GM19467 (cell line): ENCODE data around the gene MMP25.
"Not testable (repeated sequence)": the region's sequence is repeated elsewhere in the genome, so short reads cannot be mapped to it uniquely, and the experiment has no call there.

Source experiments
- ATAC-seq: cut with Tn5 transposase; IDR thresholded peaks from one replicate; pipeline ENCODE4 v1.9.1; 2021; ENCODE audit warnings: mild to moderate bottlenecking, moderate library complexity; ENCODE audit not compliant: unreplicated experiment

MMP25 gene

DNA sequence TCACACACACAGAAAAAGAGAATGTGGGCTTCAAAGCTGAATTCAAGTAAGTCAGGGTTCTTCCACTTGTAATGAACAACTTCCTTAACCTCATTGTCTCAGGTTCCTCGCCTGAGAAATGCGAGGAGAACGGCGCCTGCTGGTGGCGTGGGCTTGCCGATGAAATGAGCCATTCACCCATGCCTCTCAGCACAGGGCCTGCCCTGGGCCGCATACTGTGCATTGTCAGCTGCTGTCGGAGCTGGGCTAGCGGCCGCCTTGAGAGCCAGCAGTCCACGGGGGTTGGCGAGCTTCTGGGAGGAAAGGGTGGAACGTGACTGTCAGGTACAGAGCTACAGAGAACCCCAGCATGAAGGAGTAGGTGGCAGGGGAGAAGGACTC, 7.0 kb downstream of the MMP25 start:
- ATAC-seq: not testable (repeated sequence)

DNA sequence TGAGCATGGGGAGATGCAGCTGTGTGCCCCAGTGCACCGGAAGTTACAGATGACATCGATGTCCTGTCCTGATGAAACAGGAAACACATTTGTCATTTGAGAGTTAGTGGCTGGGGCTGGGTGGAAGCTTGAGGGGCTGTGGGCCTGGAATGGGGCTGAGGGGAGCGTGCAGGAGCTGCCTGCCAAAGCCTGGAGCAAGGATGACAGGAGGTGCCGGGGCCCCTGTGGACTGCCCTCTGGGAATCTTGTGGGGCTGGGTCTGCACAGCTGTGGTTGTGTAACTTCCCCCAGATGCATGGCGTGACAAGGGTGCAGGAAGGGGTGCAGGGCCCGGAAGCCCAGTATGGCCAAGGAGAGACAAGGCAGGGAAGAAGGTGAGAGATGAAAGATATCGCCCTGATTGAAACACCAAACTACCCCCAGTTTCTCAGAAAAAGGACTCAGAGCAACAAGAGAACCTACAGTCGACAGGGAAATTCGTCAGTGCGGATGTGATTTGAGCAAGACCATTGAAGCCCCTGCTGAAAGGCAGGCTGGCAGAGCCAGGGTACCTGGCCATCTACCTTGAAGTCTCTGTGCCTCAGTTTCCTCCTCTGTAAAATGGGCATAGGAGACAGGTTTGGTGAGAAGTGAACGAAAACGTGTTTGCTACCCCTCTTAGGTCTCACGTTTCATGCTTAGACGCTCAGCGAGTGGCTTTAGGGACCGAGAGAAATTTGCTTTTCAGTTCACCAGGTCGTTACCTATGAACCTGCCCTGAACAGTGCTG, 8.8 kb downstream of the MMP25 start:
- no peak for ATAC-seq

GRCh38 chr16:3055734-3056115, 9.4 kb downstream of the MMP25 start:
- ATAC-seq: not testable (repeated sequence)

DNA sequence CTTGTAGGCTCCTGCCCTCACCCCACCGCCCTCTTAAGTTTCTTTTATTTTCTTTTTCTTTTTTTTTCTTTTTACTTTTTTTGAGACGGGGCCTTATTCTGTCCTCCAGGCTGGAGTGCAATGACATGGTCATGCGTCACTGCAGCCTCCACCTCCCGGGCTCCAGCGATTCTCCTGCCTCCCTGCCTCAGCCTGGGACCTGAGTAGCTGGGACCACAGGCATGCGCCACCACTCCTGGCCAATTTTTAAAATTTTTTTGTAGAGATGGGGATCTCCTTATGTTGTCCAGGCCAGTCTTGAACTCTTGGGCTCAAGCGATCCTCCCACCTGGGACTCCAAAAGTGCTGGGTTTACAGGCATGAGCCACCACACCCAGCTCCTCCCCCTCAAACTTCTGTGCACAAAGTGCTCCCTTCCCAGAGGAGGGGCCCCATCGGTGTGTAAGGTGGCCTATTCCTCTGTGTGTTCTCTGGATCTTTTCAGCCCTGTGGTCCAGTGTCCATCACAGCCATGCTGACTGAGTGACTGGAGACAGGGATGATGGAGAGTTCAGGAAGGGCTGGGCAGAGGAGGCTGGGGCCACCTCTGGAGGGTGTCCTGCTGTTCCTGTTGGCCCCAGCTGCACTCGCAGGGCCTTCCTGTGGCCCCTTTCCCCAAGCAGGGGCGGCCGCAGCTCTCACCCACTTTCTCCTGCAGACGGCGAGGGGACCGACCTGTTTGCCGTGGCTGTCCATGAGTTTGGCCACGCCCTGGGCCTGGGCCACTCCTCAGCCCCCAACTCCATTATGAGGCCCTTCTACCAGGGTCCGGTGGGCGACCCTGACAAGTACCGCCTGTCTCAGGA, 10.2 kb downstream of the MMP25 start:
- ATAC-seq: no peak

GRCh38 chr16:3057181-3058138, 11.1 kb downstream of the MMP25 start:
- no peak for ATAC-seq

DNA sequence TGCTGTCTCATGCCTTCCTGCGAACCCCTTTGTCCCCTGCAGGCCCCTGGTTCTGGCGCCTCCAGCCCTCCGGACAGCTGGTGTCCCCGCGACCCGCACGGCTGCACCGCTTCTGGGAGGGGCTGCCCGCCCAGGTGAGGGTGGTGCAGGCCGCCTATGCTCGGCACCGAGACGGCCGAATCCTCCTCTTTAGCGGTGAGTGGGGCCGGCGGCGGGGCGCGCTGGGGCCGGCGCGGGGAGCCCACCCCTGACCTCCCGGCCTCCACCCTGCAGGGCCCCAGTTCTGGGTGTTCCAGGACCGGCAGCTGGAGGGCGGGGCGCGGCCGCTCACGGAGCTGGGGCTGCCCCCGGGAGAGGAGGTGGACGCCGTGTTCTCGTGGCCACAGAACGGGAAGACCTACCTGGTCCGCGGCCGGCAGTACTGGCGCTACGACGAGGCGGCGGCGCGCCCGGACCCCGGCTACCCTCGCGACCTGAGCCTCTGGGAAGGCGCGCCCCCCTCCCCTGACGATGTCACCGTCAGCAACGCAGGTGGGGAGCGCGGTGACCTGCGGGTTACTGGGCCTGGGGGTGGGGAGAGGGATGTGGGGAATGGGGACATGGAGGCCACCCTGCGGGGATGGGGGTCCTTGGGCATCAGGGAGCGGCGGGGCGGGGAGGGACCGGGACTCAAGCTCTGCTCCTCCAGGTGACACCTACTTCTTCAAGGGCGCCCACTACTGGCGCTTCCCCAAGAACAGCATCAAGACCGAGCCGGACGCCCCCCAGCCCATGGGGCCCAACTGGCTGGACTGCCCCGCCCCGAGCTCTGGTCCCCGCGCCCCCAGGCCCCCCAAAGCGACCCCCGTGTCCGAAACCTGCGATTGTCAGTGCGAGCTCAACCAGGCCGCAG, 12.0 kb downstream of the MMP25 start:
- ATAC-seq: no peak

DNA sequence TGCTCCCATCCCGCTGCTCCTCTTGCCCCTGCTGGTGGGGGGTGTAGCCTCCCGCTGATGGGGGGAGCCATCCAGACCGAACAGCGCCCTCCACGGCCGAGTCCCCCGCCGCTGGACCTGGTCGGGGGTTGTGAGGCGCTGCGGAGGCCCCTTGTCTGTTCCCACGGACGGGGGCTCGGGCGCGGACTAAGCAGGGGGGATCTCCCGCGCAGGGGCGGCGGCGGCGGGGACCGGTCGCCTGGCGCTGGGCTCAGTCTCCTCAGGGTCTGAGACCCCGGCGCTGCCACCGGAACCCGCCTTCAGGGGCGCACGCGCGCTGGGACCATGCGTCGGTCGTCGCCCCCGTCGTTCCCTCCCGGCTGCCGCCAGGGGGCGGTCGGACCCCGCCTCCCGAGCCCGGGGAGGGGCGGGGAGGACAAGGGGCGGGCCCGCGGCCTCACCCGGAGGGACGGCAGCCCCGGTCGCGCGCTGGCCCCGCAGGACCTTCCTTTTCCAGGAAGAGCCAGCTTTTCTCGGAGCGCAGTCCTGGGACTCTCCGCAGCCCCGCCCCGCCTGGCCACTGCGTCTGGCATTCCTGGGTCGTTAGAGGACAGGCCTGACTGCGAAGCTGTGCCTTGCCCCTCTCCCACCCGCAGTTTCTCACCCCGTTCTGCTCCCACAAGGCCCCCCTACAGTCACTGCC, 12.8 kb downstream of the MMP25 start:
- ATAC-seq: peak; percentile 68

GRCh38 chr16:3059723-3060242, 13.4 kb downstream of the MMP25 start:
- ATAC-seq: peak; percentile 3

DNA sequence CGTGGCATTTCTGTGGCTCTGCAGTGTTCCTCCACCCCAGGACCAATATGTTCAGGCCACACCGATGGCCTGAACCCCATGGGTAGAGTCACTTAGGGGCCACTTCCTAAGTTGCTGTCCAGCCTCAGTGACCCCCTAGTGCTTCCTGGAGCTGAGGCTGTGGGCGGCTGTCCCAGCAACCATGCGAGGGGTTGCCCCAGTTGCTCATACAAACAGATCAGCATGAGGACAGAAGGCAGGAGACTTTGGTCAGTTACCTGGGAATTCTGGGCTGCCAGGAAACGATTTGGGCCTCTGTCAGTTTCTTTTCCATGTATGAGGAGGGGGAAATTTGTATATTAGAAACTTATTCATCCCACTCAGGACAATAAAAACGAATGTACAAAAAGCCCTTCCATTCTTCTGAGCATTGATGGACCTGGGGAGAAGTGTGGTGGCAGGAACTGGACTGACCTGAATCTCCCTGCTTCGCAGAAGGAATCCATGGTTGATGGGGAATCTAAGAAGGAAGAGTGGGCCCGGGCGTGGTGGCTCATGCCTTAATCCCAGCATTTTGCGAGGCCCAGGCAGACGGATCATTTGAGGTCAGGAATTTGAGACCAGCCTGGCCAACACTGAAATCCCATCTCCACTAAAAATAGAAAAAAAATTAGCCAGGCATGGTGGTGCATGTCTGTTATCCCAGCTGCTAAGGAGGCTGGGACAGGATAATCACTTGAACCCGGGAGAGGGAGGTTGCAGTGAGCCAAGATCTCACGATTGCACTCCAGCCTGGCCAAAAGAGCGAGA, 14.2 kb downstream of the MMP25 start:
- no peak for ATAC-seq

GRCh38 chr16:3062553-3062952, 16.2 kb downstream of the MMP25 start:
- no peak for ATAC-seq

DNA sequence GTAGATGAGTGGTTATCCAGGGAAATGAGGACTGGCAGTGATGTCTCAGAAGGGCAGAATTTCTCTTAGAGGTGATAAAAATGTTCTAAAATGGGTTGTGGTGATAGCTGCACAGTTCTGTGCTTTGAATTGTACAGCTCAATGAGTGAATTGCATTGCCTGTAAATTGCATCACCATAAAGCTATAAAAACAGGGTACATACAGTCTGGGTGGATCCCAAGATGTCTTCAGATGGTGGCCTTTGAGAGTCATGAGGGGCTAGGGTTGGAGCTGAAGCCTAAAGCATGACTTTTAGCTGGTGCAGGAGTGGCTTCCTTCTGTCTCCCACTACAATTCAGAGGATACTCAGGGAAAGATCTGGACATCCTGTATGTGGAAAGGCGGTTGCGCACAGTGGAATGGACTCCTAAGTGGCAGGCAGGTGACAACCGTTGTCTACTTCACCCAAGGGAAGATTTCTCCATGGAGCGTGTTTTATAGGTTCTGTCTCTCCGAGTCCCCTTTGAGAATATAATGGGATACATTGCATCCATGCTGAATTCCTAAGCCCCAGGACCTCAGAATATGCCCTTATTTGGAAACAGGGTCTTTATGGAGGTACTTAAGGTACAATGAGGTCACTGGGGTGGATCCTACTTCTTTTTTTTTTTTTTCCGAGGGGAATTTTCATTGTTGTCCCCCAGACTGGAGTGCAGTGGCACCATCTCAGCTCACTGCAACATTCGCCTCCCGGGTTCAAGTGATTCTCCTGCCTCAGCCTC, 17.4 kb downstream of the MMP25 start:
- no peak for ATAC-seq

GRCh38 chr16:3065069-3065741, 18.8 kb downstream of the MMP25 start, which contains the start of gene IL32:
TSS of gene IL32 (plus strand) at chr16:3065640. CDS start at chr16:3065812, 172 bp downstream.
- ATAC-seq: no peak

GRCh38 chr16:3065742-3066439, 19.5 kb downstream of the MMP25 start:
- ATAC-seq: no peak

- ATAC-seq: no peak
Measured at GRCh38 chr16:3066440-3066748, 20.0 kb downstream of the MMP25 start.

DNA sequence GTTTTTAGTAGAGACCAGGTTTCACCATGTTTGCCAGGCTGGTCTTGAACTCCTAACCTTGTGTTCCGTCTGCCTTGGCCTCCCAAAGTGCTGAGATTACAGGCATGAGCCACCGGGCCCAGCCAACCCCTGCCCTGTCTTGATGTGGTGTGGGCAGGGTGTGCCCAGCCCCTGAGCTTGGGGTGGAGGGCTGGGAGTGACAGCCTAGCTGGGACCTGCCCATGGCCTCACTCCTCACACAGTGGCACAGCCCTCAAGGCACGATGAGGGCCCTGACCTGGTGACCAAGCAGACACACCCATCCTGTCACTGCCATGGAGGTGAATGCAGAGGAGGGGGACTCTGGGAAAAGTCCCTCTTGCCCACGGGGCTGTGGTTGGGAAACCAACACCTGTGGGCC, 22.1 kb downstream of the MMP25 start:
- no peak for ATAC-seq

GRCh38 chr16:3069146-3069545, 22.8 kb downstream of the MMP25 start:
- ATAC-seq: not testable (repeated sequence)
